Ishikawa (cell line): ENCODE results near the gene VCP.

Experiments
- EP300 ChIP-seq: IDR thresholded peaks from 2 replicates; pipeline ENCODE4 v1.6.1; 2012; ENCODE audit warnings: borderline replicate concordance
- TCF12 ChIP-seq: IDR thresholded peaks from 2 replicates; pipeline ENCODE4 v1.6.1; 2012; ENCODE audit warnings: low read depth
- YY1 ChIP-seq: IDR thresholded peaks from 2 replicates; pipeline ENCODE4 v1.6.1; 2012; ENCODE audit warnings: low read depth

DNA sequence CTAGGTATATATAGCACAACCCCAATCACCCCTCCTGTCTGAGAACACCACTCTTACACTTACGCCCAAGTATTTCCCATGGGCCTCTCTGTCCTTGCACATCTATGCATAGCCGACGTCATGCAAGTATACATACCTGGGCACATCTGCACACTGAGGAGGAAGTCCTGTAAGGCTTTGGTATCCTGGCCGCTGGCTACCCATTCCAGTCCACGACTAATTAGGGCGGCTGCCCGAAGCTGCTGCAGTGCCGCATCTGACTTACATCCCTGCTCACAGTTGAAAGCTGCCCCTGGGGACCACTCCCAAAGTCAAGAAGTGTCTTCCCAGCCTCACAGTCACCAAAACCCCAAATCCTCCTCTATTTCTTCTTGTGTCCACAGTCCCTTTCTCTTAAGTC is 2.4 kb upstream of the VCP start:
- TF ChIP-seq YY1, result no peak
- TF ChIP-seq EP300, result no peak
- no peak for TF ChIP-seq TCF12
